Loucy (cell line): ENCODE measurements around the gene PRSS56.

Experiments used
- EZH2phosphoT487 ChIP-seq: fragments of 200-600 bp; IDR thresholded peaks from 2 replicates; pipeline ENCODE4 v1.6.1; 2018; ENCODE audit warnings: antibody characterized with exemption, mild to moderate bottlenecking, moderate library complexity, borderline replicate concordance
- TF ChIP-seq, protein P1 (sequence below): fragments of 200-600 bp; sonication (generic); conservative IDR thresholded peaks from 2 replicates; pipeline ENCODE4 v1.5.1; 2014; ENCODE audit warnings: mild to moderate bottlenecking, antibody characterized with exemption, low read length

DNA sequence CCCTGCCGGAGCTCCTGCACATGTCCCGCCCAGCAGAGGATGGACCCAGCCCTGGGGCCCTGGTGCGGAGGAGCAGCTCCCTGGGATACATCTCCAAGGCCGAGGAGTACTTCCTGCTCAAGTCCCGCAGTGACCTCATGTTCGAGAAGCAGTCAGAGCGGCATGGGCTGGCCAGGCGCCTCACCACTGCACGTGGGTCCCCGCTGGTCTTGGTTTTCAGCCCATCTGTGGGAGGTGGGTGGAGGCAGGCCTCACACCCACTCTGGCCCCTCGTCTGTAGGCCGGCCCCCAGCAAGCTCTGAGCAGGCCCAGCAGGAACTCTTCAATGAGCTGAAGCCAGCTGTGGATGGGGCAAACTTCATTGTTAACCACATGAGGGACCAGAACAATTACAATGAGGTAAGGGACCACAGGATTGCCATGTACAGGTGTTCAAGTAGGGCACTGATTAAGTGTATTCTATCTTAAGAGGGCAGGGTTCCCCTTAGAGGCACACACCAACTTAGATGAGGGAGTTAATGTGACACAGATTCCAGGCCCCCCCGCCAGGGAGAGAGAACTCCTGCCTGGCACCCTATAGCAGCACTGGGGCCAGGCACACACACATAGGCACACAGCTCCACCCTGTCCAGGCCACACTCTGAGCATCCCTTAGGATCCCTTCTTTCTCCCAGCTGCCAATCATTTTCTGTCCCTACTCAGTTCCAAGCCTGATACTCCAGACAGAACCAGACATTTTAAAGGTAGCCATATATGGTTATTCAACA is 13.9 kb downstream of the PRSS56 start:
- TF ChIP-seq, protein P1, sequence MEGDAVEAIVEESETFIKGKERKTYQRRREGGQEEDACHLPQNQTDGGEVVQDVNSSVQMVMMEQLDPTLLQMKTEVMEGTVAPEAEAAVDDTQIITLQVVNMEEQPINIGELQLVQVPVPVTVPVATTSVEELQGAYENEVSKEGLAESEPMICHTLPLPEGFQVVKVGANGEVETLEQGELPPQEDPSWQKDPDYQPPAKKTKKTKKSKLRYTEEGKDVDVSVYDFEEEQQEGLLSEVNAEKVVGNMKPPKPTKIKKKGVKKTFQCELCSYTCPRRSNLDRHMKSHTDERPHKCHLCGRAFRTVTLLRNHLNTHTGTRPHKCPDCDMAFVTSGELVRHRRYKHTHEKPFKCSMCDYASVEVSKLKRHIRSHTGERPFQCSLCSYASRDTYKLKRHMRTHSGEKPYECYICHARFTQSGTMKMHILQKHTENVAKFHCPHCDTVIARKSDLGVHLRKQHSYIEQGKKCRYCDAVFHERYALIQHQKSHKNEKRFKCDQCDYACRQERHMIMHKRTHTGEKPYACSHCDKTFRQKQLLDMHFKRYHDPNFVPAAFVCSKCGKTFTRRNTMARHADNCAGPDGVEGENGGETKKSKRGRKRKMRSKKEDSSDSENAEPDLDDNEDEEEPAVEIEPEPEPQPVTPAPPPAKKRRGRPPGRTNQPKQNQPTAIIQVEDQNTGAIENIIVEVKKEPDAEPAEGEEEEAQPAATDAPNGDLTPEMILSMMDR: no peak
- TF ChIP-seq EZH2phosphoT487: no peak
